Naive B cell (primary cell): Measurements from ENCODE around the gene POT1. TPM values are rescaled to one million over a fixed set of nuclear protein-coding genes. Genes with fewer than 3 reads are reported as not detected.

Experiments used
- ATAC-seq, 2 donors: fragments of 150-1000 bp; cut with Tn5 transposase; 2 replicates each; pipeline ENCODE4 v1.10.0; 2021; ENCODE audit warnings: low read depth in 2 of 2, mild to moderate bottlenecking in 2 of 2, moderate library complexity in 2 of 2
- DNase-seq: peaks from one replicate; pipeline ENCODE4 v3.0.0; 2022
- H3K27ac Mint-ChIP-seq, 6 donors: one replicate each; pipeline ENCODE4 v1.8.0; 2020 to 2022; ENCODE audit warnings: mild to moderate bottlenecking in 6 of 6, mixed read lengths in 6 of 6, moderate library complexity in 5 of 6, inconsistent platforms in 2 of 6
- H3K27me3 Mint-ChIP-seq, 3 donors: one replicate each; pipeline ENCODE4 v1.8.0; 2021 to 2022; ENCODE audit warnings: mixed read lengths in 3 of 3, mild to moderate bottlenecking in 1 of 3
- H3K36me3 Mint-ChIP-seq, 2 donors: one replicate each; pipeline ENCODE4 v1.8.0; 2020 to 2022; ENCODE audit warnings: mixed read lengths in 2 of 2, inconsistent platforms in 1 of 2, mild to moderate bottlenecking in 1 of 2
- H3K4me1 Mint-ChIP-seq, 3 donors: one replicate each; pipeline ENCODE4 v1.8.0; 2020 to 2022; ENCODE audit warnings: mixed read lengths in 3 of 3, inconsistent platforms in 1 of 3, mild to moderate bottlenecking in 1 of 3, moderate library complexity in 1 of 3
- H3K4me3 Mint-ChIP-seq, 8 donors: one replicate each; pipeline ENCODE4 v1.8.0; 2020 to 2022; ENCODE audit warnings: mild to moderate bottlenecking in 8 of 8, mixed read lengths in 8 of 8, moderate library complexity in 8 of 8, inconsistent platforms in 2 of 8
- H3K9me3 Mint-ChIP-seq, 7 donors: one replicate each; pipeline ENCODE4 v1.8.0; 2020 to 2022; ENCODE audit warnings: mixed read lengths in 7 of 7, mild to moderate bottlenecking in 5 of 7, inconsistent platforms in 2 of 7, moderate library complexity in 1 of 7
- polyA plus RNA-seq, 6 donors: library from polyadenylated mRNA; unstranded; fragments of 300-500 nt; fragmentation: Illumina TruSeq; gene quantifications; one replicate each; pipeline ENCODE4 v1.2.3, GENCODE V29; 2021; ENCODE audit warnings: low read depth in 6 of 6

Gene POT1
- polyA plus RNA-seq, 6 donors from 2014 or later, result 16.5 to 28.2 (median 19.6) TPM

- H3K4me1 Mint-ChIP-seq, result no peaks in the 10 kb centered on the region
- DNase-seq (no peak), ATAC-seq (no peak)
- no peak overlapping the region for H3K27ac Mint-ChIP-seq
- H3K36me3 Mint-ChIP-seq, result no peaks in the 10 kb centered on the region
- peaks cover 0 to 5% (median 0%) of the 10 kb centered on the region in 7 donors for H3K9me3 Mint-ChIP-seq
- H3K27me3 Mint-ChIP-seq, result peaks cover 6 to 20% (median 14%) of the 10 kb centered on the region in 3 donors
- H3K4me3 Mint-ChIP-seq, result no peak overlapping the region
These were observed 144.5 kb downstream of the POT1 start for GRCh38 chr7:124784879-124785818.

DNA sequence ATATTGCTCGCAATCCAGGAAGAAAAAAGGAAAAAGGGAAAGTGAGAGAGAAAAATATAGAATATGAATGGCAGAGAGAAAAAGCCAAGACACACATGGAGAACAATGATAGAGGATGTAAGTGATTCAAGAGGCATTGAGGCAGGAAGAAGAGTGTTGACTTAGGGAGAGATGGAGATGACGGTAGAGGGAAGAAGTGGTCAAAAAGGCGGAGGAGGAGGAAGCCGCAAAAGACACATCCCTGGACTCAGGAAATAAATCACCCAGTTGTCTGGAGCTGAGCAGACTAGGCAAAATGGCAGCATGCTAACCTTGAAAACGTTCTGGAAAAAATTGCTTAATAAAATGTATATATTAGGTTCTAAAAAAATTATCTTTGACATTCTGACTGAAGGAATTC is 146.4 kb downstream of the POT1 start:
- Mint-ChIP-seq H3K9me3 (peaks cover 0 to 5% (median 0%) of the 10 kb centered on the region in 7 donors), H3K4me3 (no peak overlapping the region), H3K4me1 (no peaks in the 10 kb centered on the region), H3K27ac (no peak overlapping the region), H3K27me3 (peaks cover 1 to 14% (median 5%) of the 10 kb centered on the region in 3 donors), H3K36me3 (no peaks in the 10 kb centered on the region)
- no peak for DNase-seq
- ATAC-seq, result no peak

DNA sequence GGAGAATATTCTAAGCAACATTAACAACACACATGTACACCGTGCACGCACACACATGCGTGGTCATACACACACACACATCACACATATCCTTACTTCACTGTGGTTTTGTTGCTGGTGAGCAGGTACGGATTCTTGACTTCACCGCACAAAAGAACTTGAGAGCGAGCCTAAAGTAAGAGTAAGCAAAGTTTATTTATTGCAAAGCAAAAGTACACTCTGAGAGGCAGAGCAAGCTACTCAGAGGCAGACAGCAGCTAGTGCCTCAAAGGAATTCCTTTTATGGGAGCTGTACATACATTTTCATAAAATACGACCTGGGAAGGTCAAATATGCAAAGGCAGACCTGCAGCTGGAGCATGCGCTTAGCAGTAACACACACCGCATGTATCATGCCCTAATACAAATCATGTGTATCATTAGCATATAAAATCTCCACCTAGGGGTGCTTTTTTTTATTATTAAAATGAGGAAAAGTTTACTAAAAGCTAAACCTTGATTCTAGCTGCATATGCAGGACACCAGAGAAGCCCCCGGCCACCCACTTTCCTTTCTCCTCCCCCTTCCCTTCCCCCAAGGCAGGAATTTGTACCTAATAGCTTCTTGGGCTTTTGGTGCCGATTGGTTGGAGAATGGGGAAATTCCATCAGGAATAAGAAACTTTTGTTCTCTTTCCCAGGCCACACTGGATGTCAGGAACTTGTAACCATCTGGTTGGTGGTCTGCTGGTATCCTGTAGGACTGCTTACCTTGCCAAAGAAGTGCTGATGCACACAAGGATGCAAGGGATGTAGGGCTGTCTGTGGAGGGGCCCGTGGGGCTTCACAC is 147.5 kb downstream of the POT1 start:
- ATAC-seq, result no peak
- Mint-ChIP-seq H3K36me3 (no peaks in the 10 kb centered on the region), H3K27ac (no peak overlapping the region), H3K4me1 (no peaks in the 10 kb centered on the region), H3K4me3 (no peak overlapping the region), H3K9me3 (peaks cover 0 to 5% (median 0%) of the 10 kb centered on the region in 7 donors), H3K27me3 (peaks cover 9 to 10% (median 10%) of the 10 kb centered on the region in 3 donors)
- DNase-seq, result no peak

GRCh38 chr7:124781418-124781817 is 148.2 kb downstream of the POT1 start:
- H3K4me3 Mint-ChIP-seq, result no peak overlapping the region
- no peaks in the 10 kb centered on the region for H3K36me3 Mint-ChIP-seq
- peaks cover 9 to 10% (median 10%) of the 10 kb centered on the region in 3 donors for H3K27me3 Mint-ChIP-seq
- no peak for ATAC-seq
- peak overlapping the region in 1 of 6 donors; percentile 2 for H3K27ac Mint-ChIP-seq
- no peak for DNase-seq
- peaks cover 0 to 5% (median 0%) of the 10 kb centered on the region in 7 donors for H3K9me3 Mint-ChIP-seq
- no peaks in the 10 kb centered on the region for H3K4me1 Mint-ChIP-seq

DNA sequence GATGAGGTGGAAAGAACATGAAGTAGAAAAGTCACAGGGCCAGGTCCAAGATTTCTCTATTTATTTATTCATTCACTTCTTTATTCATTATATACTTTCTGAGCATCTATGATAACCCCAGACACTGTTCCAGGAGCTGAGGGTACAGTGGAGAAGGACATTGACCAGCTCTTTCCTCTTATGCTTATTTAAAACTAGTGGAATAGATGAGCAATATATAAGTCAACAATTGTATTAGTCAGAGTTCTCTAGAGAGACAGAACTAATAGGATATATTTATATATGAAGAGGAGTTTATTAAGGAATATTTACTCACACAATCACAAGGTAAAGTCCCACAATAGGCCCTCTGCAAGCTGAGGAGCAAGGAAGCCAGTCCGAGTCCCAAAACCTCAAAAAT is 149.0 kb downstream of the POT1 start:
- Mint-ChIP-seq H3K36me3 (no peaks in the 10 kb centered on the region), H3K4me1 (no peaks in the 10 kb centered on the region), H3K27ac (no peak overlapping the region), H3K4me3 (no peak overlapping the region), H3K27me3 (peaks cover 9 to 10% (median 10%) of the 10 kb centered on the region in 3 donors), H3K9me3 (peaks cover 0 to 5% (median 0%) of the 10 kb centered on the region in 7 donors)
- ATAC-seq (no peak), DNase-seq (no peak)

- Mint-ChIP-seq H3K4me1 (no peaks in the 10 kb centered on the region), H3K27ac (no peak overlapping the region), H3K4me3 (no peak overlapping the region), H3K27me3 (peaks cover 9 to 10% (median 10%) of the 10 kb centered on the region in 3 donors), H3K36me3 (no peaks in the 10 kb centered on the region), H3K9me3 (peaks cover 0 to 5% (median 0%) of the 10 kb centered on the region in 7 donors)
- DNase-seq (no peak), ATAC-seq (no peak)
These were observed 149.6 kb downstream of the POT1 start for GRCh38 chr7:124780056-124780455.

- H3K27me3 Mint-ChIP-seq, result peaks cover 9 to 10% (median 10%) of the 10 kb centered on the region in 3 donors
- H3K36me3 Mint-ChIP-seq, result no peaks in the 10 kb centered on the region
- ATAC-seq (no peak), DNase-seq (no peak)
- H3K9me3 Mint-ChIP-seq, result peaks cover 0 to 5% (median 0%) of the 10 kb centered on the region in 7 donors
- H3K4me1 Mint-ChIP-seq, result no peaks in the 10 kb centered on the region
- H3K4me3 Mint-ChIP-seq, result no peak overlapping the region
- H3K27ac Mint-ChIP-seq, result no peak overlapping the region
These were observed 150.0 kb downstream of the POT1 start for GRCh38 chr7:124779620-124780019.

DNA sequence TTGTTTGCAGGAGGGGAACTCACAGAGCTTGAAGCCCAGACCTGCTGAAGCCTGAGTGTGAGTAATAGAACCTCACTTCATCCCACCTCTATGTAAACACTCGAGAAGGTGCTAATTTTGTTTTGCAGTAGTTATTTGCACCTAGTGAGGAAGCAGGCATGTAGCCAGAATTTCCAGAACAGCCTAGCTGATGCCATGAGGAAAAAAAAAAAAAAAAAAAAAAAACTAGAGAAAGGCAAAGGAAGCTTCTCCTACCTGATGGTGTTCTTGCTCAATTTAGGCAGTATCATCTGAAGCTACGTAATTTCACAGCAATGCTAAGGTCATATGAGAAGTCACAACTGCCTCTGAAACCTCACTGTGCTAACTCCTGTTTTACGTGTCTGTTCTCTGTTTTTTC is 150.4 kb downstream of the POT1 start:
- Mint-ChIP-seq H3K4me1 (no peaks in the 10 kb centered on the region), H3K9me3 (peaks cover 0 to 5% (median 0%) of the 10 kb centered on the region in 7 donors), H3K4me3 (no peak overlapping the region), H3K27me3 (peaks cover 9 to 11% (median 11%) of the 10 kb centered on the region in 3 donors), H3K36me3 (no peaks in the 10 kb centered on the region), H3K27ac (no peak overlapping the region)
- ATAC-seq (no peak), DNase-seq (no peak)

DNA sequence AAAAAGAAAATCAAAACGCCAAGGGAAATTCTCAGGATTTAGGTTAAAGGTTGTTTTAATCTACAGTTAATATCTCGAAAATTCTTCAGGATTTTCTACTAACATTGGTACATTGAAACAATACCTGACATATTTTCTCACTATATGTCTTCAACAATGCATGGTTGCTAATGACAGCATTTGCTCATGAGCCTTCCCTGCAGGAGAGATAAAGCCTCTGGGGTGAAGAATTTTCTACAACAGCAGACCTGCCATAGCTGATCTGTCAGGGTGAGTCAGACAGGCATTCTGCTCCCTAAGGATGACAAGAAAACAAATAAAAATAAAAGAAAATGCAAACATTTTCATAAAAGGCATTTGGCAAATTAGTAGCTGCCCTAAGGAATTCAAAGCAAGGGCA is 152.4 kb downstream of the POT1 start:
- Mint-ChIP-seq H3K4me3 (no peak overlapping the region), H3K27me3 (peaks cover 12 to 15% (median 15%) of the 10 kb centered on the region in 3 donors), H3K27ac (no peak overlapping the region), H3K36me3 (no peaks in the 10 kb centered on the region), H3K9me3 (no peaks in the 10 kb centered on the region), H3K4me1 (no peaks in the 10 kb centered on the region)
- no peak for DNase-seq
- ATAC-seq, result no peak

- H3K9me3 Mint-ChIP-seq, result no peaks in the 10 kb centered on the region
- peaks cover 17 to 24% (median 23%) of the 10 kb centered on the region in 3 donors for H3K27me3 Mint-ChIP-seq
- no peaks in the 10 kb centered on the region for H3K36me3 Mint-ChIP-seq
These were observed 153.5 kb downstream of the POT1 start for GRCh38 chr7:124776153-124776552.

DNA sequence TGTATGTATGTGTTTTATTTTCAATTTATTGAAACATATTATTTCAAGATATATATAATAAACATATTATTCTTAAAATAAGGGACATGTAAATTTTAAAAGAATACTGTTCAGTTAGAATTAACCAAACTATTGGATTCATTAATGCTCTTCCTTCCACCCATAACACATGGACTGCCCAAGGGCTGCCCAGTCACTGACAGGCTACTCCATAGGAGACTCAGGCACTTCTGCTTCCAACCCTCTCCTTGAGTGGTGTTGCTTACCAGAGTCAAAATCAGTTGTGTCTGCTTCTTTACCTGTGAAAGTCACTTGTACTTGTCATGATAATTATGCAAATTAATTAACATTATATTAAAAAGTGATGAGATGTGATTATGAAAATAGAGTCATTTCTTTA is 154.2 kb downstream of the POT1 start:
- Mint-ChIP-seq H3K27me3 (peaks cover 22 to 31% (median 24%) of the 10 kb centered on the region in 3 donors), H3K4me1 (no peaks in the 10 kb centered on the region), H3K9me3 (no peaks in the 10 kb centered on the region), H3K4me3 (no peak overlapping the region), H3K27ac (no peak overlapping the region), H3K36me3 (no peaks in the 10 kb centered on the region)
- DNase-seq, result no peak
- ATAC-seq, result no peak

More at GRCh38 chr7:124776153-124776552, 153.5 kb downstream of the POT1 start:
- no peak overlapping the region for H3K27ac Mint-ChIP-seq
- no peak for ATAC-seq
- DNase-seq, result no peak
- H3K4me1 Mint-ChIP-seq, result no peaks in the 10 kb centered on the region
- H3K4me3 Mint-ChIP-seq, result no peak overlapping the region

GRCh38 chr7:124773938-124774337 is 155.7 kb downstream of the POT1 start:
- Mint-ChIP-seq H3K9me3 (no peaks in the 10 kb centered on the region), H3K36me3 (no peaks in the 10 kb centered on the region), H3K4me1 (no peaks in the 10 kb centered on the region), H3K27ac (no peak overlapping the region), H3K4me3 (no peak overlapping the region), H3K27me3 (peaks cover 21 to 31% (median 22%) of the 10 kb centered on the region in 3 donors)
- no peak for DNase-seq
- no peak for ATAC-seq

DNA sequence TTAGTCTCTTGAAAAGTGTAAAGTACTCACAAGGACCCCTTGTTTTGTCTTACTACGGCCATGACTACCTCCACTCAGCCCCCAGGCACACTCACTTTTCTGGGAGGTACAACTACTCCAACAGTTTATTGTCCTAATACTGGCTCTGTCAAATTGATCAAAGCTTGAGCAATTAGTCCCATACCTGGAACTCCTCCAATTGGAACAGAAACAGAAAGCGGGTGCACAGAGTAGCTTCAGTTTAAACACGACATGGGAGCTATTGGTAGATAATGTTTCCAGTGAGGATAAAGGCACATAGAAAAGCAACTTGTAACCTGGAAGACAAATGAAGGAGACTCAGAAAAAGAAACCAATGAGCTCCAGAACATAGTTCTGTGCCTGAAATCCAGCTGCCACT is 156.3 kb downstream of the POT1 start:
- ATAC-seq, result no peak
- no peak for DNase-seq
- Mint-ChIP-seq H3K27ac (no peak overlapping the region), H3K4me1 (no peaks in the 10 kb centered on the region), H3K27me3 (peaks cover 21 to 30% (median 23%) of the 10 kb centered on the region in 3 donors), H3K36me3 (no peaks in the 10 kb centered on the region), H3K9me3 (no peaks in the 10 kb centered on the region), H3K4me3 (no peak overlapping the region)
